ENCODE data around the gene CUL3.

- TF ChIP-seq CTCF (IDR thresholded peaks at IDR 0.05) (no peak), POLR2A (IDR thresholded peaks at IDR 0.05) (no peak)
Observed at GRCh38 chr2:224453892-224454291, 131.3 kb downstream of the CUL3 start.
